KOPT-K1 (cell line): Measurements from ENCODE around the gene TRMT1.

Experiments
- H3K27ac ChIP-seq: fragments of 200-600 bp; sonication (generic); 2 replicates; pipeline ENCODE4 v1.5.1; 2016; ENCODE audit warnings: antibody characterized with exemption, mild to moderate bottlenecking, low read depth, low read length; ENCODE audit not compliant: poor library complexity, severe bottlenecking
- H3K36me3 ChIP-seq: fragments of 200-600 bp; sonication (generic); 2 replicates; pipeline ENCODE4 v1.5.1; 2017; ENCODE audit warnings: antibody characterized with exemption, mild to moderate bottlenecking, low read length, moderate library complexity; ENCODE audit not compliant: insufficient read depth
- H3K9me3 ChIP-seq: fragments of 200-600 bp; sonication (generic); 2 replicates; pipeline ENCODE4 v1.5.1; 2017; ENCODE audit warnings: antibody characterized with exemption, low read length, mild to moderate bottlenecking; ENCODE audit not compliant: insufficient read depth, poor library complexity, severe bottlenecking

The TRMT1 gene

DNA sequence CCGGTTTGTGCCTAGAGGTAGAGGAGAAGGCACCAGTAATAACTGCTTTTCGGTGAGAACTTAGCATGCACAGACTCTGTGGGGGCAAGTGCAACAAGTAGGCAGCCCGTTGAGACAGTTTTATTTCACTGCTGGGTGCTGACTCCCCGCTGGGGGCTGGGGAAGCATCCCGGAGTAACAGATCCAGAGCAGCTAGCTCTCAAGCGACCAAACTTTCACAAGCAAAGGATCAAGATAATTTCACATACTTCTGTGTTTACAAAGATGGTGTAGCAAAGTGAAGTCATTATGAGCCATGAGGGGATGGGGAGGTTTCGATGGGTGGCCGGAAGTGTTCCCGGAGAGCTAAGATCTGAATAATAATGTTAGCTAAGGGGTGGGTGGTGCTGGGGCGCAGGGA is 4.3 kb upstream of the TRMT1 start:
- Histone ChIP-seq H3K9me3 (no peaks in the 10 kb centered on the region), H3K36me3 (peaks cover 52% of the 10 kb centered on the region), H3K27ac (no peak overlapping the region)

DNA sequence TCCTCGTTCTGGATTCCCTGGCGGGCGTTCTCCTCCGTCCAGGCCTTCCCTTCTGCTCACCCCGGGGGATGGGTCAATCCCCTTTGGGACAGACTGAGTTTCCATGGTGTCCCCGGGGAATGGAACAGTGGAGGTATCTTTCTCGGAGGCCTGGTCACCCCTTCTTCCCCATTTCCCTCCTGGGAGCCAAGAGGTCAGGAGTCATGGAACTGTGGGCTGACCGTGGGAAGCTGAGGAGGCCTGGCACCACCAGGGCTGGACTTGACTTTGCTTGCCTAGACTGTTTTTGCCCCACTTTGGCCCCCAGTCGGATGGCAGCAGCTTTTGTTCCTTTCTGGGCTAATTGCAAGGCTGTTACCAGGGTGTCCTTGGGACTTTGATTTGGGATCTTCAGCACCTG is 3.5 kb upstream of the TRMT1 start:
- Histone ChIP-seq H3K9me3 (no peaks in the 10 kb centered on the region), H3K27ac (no peak overlapping the region), H3K36me3 (peaks cover 52% of the 10 kb centered on the region)

DNA sequence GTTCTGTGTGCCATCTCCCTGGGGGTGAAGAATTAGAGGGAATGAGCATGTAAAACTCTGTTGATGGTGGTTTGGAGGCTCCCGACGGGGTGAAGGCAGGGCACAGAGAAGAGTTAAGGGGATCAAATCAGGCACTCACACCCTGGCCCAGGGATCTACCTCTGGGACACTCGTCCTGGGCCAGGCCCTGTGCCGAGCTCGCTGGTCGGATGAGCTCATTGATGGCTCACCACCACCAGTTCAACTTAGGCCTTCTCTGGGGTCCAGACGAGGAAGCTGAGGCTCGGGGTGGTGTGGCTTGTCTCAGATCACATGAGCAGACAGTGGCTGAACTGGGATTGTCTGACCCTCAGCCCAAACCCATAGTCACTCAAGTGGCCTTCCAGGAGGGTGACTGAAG is 3.1 kb upstream of the TRMT1 start:
- Histone ChIP-seq H3K9me3 (no peaks in the 10 kb centered on the region), H3K36me3 (peaks cover 52% of the 10 kb centered on the region), H3K27ac (peak overlapping the region; percentile 91)

- no peaks in the 10 kb centered on the region for H3K9me3 ChIP-seq
- peaks cover 52% of the 10 kb centered on the region for H3K36me3 ChIP-seq
- H3K27ac ChIP-seq: peak overlapping the region; percentile 91
Measured at GRCh38 chr19:13118424-13119193, 2.1 kb upstream of the TRMT1 start.

GRCh38 chr19:13117772-13118423 is 1.4 kb upstream of the TRMT1 start, which contains the start of gene NACC1:
NACC1 (plus strand) TSS chr19:13118264; CDS start chr19:13135208, 16,944 bp downstream.
- Histone ChIP-seq H3K27ac (peak within 1 kb of the TSS; percentile 91), H3K9me3 (no peaks in the 10 kb centered on the region), H3K36me3 (peaks cover 52% of the 10 kb centered on the region)

DNA sequence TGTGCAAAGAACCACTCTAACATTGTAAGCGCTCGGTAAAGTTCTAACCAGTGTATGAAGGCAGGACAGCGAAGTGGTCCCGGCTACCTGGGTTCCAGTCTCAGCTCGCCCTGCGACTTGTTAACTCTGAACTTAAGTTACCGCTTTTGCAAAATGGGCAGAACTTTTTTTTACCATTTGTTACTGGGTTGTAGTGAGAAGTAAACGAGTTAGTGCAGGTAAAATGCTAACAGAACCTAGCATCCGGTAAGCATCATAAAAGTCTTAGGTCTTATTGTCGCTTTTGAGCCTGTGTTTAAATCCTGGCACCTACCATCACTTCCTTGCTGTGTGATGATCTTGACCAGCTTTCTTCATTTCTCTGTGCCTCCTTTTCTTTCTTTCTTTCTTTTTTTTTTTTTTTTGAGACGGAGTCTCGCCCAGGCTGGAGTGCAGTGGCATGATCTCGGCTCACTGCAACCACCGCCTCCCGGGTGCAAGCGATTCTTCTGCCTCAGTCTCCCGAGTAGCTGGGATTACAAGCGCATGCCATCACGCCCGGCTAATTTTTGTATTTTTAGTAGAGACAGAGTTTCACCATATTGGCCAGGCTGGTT is 734 bp upstream of the TRMT1 start:
- peaks cover 52% of the 10 kb centered on the region for H3K36me3 ChIP-seq

DNA sequence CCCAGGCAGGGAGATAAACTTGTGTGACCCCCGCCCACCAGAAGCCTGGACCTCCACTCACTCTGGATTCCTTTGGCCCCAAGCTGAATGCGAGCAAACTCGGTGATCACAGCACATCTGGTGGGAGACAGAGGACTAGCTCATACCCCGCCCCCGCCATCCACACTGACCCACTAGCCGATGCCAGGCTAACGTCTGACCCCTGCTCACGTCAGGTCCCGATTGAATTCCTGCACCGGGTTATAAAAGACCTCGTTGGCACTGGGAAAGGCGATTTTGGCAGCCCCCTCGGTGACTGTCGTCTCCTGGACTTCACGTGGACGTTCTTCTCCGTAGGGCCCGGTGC is 631 bp downstream of the TRMT1 start:
- Histone ChIP-seq H3K27ac (peak overlapping the region; percentile 91), H3K9me3 (no peaks in the 10 kb centered on the region), H3K36me3 (peaks cover 44% of the 10 kb centered on the region)

More for the DNA sequence above, 734 bp upstream of the TRMT1 start:
- peak overlapping the region; percentile 91 for H3K27ac ChIP-seq
- H3K9me3 ChIP-seq: no peaks in the 10 kb centered on the region

GRCh38 chr19:13112555-13112954 is 4.0 kb downstream of the TRMT1 start:
- H3K36me3 ChIP-seq: peaks cover 55% of the 10 kb centered on the region
- no peak overlapping the region for H3K27ac ChIP-seq
- H3K9me3 ChIP-seq: no peaks in the 10 kb centered on the region

DNA sequence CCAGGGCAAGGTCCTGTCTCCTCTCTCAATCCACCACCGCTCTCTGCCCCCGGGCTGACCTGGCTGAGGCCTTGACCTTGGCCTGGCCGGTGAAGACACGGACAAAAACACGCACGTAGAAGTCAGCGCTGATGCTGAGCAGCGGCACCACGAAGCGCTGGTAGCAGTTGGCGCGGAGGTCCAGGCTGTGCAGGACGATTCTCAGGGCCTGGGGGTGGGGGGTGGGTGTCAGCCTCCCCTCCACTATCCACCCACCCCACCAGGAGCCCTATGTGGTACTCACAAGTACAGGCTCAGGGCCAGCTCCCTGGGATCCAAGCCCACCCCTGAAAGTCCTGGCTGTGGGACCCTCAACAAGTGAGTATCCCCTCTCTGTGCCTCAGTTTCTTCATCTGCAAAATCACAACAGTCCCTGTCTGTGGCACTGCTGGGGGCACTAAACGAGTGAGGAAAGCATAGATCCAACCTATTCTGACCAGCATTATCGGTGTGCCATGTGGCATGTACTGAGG is 6.4 kb downstream of the TRMT1 start:
- no peak overlapping the region for H3K27ac ChIP-seq
- H3K36me3 ChIP-seq: peaks cover 60% of the 10 kb centered on the region

DNA sequence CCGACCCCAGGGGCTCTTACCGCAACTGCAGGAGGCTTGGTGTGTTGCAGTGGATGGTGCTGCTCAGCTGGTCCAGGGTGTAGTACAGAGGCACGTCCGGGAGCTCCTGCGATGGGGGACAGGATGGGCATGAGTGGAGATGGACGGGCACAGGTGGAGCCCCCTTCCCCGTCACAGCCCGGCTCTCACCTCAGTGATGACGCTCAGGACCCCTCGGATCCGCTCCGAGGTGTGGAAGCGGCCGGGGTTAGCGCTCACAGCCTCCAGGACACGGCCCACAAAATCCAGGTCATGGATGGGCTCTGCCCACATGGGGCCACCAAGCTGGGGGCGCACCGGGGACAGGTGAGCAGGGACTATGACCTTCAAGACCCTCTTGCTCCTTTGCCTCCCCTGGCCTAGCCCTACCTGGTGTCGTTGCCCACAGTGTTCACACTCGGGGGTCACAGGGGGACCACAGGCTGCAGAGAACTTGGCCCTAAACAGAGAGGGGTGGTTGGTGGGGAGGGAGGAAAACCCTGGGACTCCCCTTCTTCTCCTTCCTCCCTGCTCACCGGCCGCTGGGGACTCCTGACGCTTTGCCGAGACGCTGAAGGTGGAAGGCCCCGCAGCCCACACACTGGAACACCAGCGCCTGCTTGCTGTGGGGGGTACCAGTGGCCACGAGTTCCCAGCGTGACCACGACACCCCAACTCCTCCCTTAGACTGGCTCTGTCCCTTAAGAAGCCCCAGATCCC is 7.0 kb downstream of the TRMT1 start:
- no peak overlapping the region for H3K27ac ChIP-seq
- H3K9me3 ChIP-seq: no peaks in the 10 kb centered on the region
- H3K36me3 ChIP-seq: peaks cover 60% of the 10 kb centered on the region

More for the DNA sequence above, 6.4 kb downstream of the TRMT1 start:
- no peaks in the 10 kb centered on the region for H3K9me3 ChIP-seq

GRCh38 chr19:13104848-13105711 is 11.5 kb downstream of the TRMT1 start:
- Histone ChIP-seq H3K27ac (no peak overlapping the region), H3K36me3 (peaks cover 37% of the 10 kb centered on the region), H3K9me3 (no peaks in the 10 kb centered on the region)

- no peaks in the 10 kb centered on the region for H3K9me3 ChIP-seq
- H3K27ac ChIP-seq: no peak overlapping the region
- H3K36me3 ChIP-seq: peaks cover 31% of the 10 kb centered on the region
Measured at GRCh38 chr19:13104360-13104847, 12.1 kb downstream of the TRMT1 start.

DNA sequence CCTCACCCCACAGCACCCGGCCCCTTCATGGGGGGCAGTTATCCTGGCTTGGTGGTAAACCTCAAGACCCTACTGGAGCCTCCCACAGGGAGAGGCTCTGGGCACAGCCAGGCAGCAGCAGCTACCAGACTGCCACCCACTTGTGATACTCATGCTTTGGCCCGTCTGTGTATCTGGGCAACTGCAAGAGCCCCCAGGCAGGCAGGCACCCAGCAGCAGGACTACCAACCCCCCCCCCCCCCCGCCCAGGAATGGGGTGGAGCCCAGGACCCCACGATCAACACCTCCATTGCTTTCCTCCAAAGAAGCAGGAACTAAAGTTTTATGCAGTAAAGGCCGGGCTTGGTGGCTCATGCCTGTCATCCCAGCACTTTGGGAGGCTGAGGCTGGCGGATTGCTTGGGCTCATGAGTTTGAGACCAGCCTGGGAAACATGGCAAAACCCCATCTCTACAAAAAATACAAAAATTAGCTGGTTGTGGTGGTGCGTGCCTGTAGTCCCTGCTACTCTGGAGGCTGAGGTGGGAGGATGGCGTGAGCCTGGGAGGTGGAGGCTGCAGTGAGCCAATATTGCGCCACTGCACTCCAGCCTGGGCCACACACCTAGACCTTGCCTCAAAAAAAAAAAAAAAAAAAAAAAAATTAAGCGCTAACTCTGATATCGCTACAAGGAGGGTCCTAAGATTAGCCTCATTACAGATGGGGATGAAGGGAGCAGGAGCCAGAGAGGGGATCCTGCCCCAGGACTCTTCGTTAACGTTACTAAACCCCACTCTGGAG is 12.8 kb downstream of the TRMT1 start:
- Histone ChIP-seq H3K27ac (no peak overlapping the region), H3K36me3 (peaks cover 24% of the 10 kb centered on the region), H3K9me3 (no peaks in the 10 kb centered on the region)
